GM18868 (cell line): ENCODE results near the gene MCM3AP.
"Not testable (repeated sequence)": the region's sequence is repeated elsewhere in the genome, so short reads cannot be mapped to it uniquely, and the experiment has no call there.

Source experiments
- ATAC-seq: cut with Tn5 transposase; IDR thresholded peaks from one replicate; pipeline ENCODE4 v1.9.1; 2021; ENCODE audit warnings: mild to moderate bottlenecking, moderate library complexity; ENCODE audit not compliant: unreplicated experiment

Gene MCM3AP

GRCh38 chr21:46207006-46207919 lies 78.1 kb downstream of the MCM3AP start:
- ATAC-seq: no peak

GRCh38 chr21:46206163-46207005 lies 79.0 kb downstream of the MCM3AP start:
- ATAC-seq: no peak

- ATAC-seq: no peak
Measured at GRCh38 chr21:46205766-46206162, 79.6 kb downstream of the MCM3AP start.

GRCh38 chr21:46205166-46205565 lies 80.2 kb downstream of the MCM3AP start:
- no peak for ATAC-seq

- ATAC-seq: no peak
Measured at GRCh38 chr21:46203203-46203600, 82.2 kb downstream of the MCM3AP start.

- no peak for ATAC-seq
Measured at GRCh38 chr21:46202592-46203202, 82.7 kb downstream of the MCM3AP start.

- not testable (repeated sequence) for ATAC-seq
Measured at GRCh38 chr21:46200877-46201803, 84.3 kb downstream of the MCM3AP start.

- ATAC-seq: no peak
Measured at GRCh38 chr21:46199436-46200373, 85.7 kb downstream of the MCM3AP start.

GRCh38 chr21:46196733-46197132 lies 88.7 kb downstream of the MCM3AP start:
- no peak for ATAC-seq

- ATAC-seq: no peak
Measured at GRCh38 chr21:46195595-46196195, 89.7 kb downstream of the MCM3AP start.

- no peak for ATAC-seq
Measured at GRCh38 chr21:46194374-46195334, 90.8 kb downstream of the MCM3AP start.

- no peak for ATAC-seq
Measured at GRCh38 chr21:46193829-46194373, 91.5 kb downstream of the MCM3AP start.

GRCh38 chr21:46191686-46192575 lies 93.5 kb downstream of the MCM3AP start:
- ATAC-seq: no peak

GRCh38 chr21:46191257-46191685 lies 94.1 kb downstream of the MCM3AP start:
- ATAC-seq: no peak

- no peak for ATAC-seq
Measured at GRCh38 chr21:46190491-46191131, 94.8 kb downstream of the MCM3AP start.

GRCh38 chr21:46189959-46190490 lies 95.4 kb downstream of the MCM3AP start:
- no peak for ATAC-seq
